Activated CD8-positive, alpha-beta T cell treated with anti-CD3 and anti-CD28 coated beads for 36 hours (primary cell): ENCODE measurements around the gene NTRK1. TPM values are rescaled to one million over a fixed set of nuclear protein-coding genes. Genes with fewer than 3 reads are reported as not detected.
"Not testable (repeated sequence)": the region's sequence is repeated elsewhere in the genome, so short reads cannot be mapped to it uniquely, and the experiment has no call there.

Experiments
- ATAC-seq: fragments of 200-7000 bp; cut with Tn5 transposase; one replicate; pipeline ENCODE4 v1.10.0; 2021; ENCODE audit warnings: mild to moderate bottlenecking, moderate library complexity
- CTCF ChIA-PET: fragments of 350-600 bp; sonication (Branson Sonifier 250); formaldehyde crosslinking; loops from one replicate; lab custom pipeline; 2021; ENCODE audit warnings: antibody characterized with exemption; lab: Charles Lee
- POLR2A ChIA-PET: fragments of 350-600 bp; sonication (Branson Sonifier 250); formaldehyde crosslinking; loops from one replicate; lab custom pipeline; 2021; ENCODE audit warnings: antibody characterized with exemption; lab: Charles Lee
- DNase-seq: peaks from one replicate; pipeline ENCODE4 v3.0.0-alpha.2; 2020
- H3K27ac Mint-ChIP-seq: one replicate; pipeline ENCODE4 v1.8.0; 2021; ENCODE audit warnings: mild to moderate bottlenecking, mixed read lengths
- H3K27me3 Mint-ChIP-seq: one replicate; pipeline ENCODE4 v1.8.0; 2021; ENCODE audit warnings: mixed read lengths
- H3K36me3 Mint-ChIP-seq: one replicate; pipeline ENCODE4 v1.8.0; 2021; ENCODE audit warnings: low read depth, mixed read lengths
- H3K4me1 Mint-ChIP-seq: one replicate; pipeline ENCODE4 v1.8.0; 2021; ENCODE audit warnings: low read depth, mixed read lengths
- H3K4me3 Mint-ChIP-seq: one replicate; pipeline ENCODE4 v1.8.0; 2021; ENCODE audit warnings: mild to moderate bottlenecking, moderate library complexity, mixed read lengths
- H3K9me3 Mint-ChIP-seq: one replicate; pipeline ENCODE4 v1.8.0; 2021; ENCODE audit warnings: mixed read lengths
- intact Hi-C: fragments of 100-400 bp; cut with micrococcal nuclease; formaldehyde crosslinking; loops from one replicate; pipeline ENCODE4 v1.10.0; 2022
- total RNA-seq, 2 experiments: library from RNA; stranded (reverse); gene quantifications; one replicate each; pipeline ENCODE4 v1.2.3, GENCODE V29; 2021
- TF ChIP-seq, protein P1 (sequence below): fragments of 200-600 bp; IDR thresholded peaks from one replicate; pipeline ENCODE4 v1.8.0; 2022; ENCODE audit warnings: antibody characterized with exemption, mild to moderate bottlenecking

Gene NTRK1
- total RNA-seq, 2 experiments from 2014 or later = 23.5 to 25.9 TPM

DNA sequence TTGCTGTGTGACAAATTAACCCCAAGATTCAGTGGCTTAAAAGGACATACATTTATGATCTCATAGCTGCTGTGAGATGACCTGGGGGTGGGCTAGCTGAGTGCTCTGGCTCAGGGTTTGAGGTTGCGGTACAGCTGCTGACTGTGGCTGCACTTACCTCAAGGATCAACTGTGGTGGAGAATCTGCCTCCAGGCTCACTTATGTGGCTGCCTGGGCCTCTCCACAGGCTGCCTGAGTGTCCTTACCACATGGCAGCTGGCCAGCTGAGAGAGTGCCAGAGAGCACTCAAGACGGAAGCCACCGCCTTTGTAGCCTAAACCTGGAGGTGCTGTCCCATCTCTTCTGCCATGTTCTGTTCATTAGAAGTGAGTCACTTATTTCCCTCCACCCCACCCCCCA lies 65.5 kb downstream of the NTRK1 start:
- H3K36me3 Mint-ChIP-seq = no peaks in the 10 kb centered on the region
- no peak overlapping the region for H3K27ac Mint-ChIP-seq
- H3K9me3 Mint-ChIP-seq = no peaks in the 10 kb centered on the region
- DNase-seq (peak; percentile 89), ATAC-seq (peak; percentile 81)
- peaks cover 85% of the 10 kb centered on the region for H3K27me3 Mint-ChIP-seq
- intact Hi-C loops = loop anchor here (5.0 kb wide), 1 partner anchor 34 kb away; the partner anchor contains the start of gene PEAR1
- TF ChIP-seq, protein P1, sequence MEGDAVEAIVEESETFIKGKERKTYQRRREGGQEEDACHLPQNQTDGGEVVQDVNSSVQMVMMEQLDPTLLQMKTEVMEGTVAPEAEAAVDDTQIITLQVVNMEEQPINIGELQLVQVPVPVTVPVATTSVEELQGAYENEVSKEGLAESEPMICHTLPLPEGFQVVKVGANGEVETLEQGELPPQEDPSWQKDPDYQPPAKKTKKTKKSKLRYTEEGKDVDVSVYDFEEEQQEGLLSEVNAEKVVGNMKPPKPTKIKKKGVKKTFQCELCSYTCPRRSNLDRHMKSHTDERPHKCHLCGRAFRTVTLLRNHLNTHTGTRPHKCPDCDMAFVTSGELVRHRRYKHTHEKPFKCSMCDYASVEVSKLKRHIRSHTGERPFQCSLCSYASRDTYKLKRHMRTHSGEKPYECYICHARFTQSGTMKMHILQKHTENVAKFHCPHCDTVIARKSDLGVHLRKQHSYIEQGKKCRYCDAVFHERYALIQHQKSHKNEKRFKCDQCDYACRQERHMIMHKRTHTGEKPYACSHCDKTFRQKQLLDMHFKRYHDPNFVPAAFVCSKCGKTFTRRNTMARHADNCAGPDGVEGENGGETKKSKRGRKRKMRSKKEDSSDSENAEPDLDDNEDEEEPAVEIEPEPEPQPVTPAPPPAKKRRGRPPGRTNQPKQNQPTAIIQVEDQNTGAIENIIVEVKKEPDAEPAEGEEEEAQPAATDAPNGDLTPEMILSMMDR = no peak
- no peak overlapping the region for H3K4me3 Mint-ChIP-seq
- ChIA-PET CTCF (interaction anchor here (0.6 to 7.3 kb wide), 8 partner anchors 14 to 302 kb away, joined by 3 to 94 read pairs (median 6); partner anchors contain the start of genes NTRK1 and PEAR1), POLR2A (interaction anchor here (1.1 kb wide), 1 partner anchor 14 kb away, joined by 4 read pairs; no protein-coding TSS in a partner anchor)
- peaks cover 28% of the 10 kb centered on the region for H3K4me1 Mint-ChIP-seq

DNA sequence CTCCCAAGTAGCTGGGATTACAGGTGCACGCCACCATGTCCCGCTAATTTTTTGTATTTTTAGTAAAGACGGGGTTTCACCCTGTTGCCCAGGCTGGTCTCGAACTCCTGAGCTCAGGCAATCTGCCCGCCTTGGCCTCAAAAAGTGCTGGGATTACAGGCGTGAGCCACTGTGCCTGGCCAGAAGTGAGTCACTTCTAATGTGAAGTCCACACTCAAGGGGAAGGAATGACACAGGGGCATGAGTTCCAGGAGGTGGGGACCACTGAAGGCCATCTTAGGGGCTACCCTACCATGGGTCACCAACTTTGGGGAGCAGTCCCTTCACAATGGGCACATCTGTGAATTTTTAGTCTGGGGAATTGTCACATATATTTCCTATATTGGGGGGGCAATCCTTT lies 66.0 kb downstream of the NTRK1 start:
- intact Hi-C loops = loop anchor here (5.0 kb wide), 1 partner anchor 34 kb away; the partner anchor contains the start of gene PEAR1
- ATAC-seq, DNase-seq, H3K4me3 Mint-ChIP-seq, H3K36me3 Mint-ChIP-seq, H3K27ac Mint-ChIP-seq, H3K9me3 Mint-ChIP-seq: not testable (repeated sequence)
- peaks cover 84% of the 10 kb centered on the region for H3K27me3 Mint-ChIP-seq
- ChIA-PET POLR2A (interaction anchor here (1.1 to 1.2 kb wide), 3 partner anchors 9 to 35 kb away, joined by 3 to 4 read pairs (median 4); no protein-coding TSS in a partner anchor), CTCF (interaction anchor here (0.7 to 7.3 kb wide), 10 partner anchors 14 to 237 kb away, joined by 3 to 94 read pairs (median 6); partner anchors contain the start of genes NTRK1 and PEAR1)
- peaks cover 32% of the 10 kb centered on the region for H3K4me1 Mint-ChIP-seq

DNA sequence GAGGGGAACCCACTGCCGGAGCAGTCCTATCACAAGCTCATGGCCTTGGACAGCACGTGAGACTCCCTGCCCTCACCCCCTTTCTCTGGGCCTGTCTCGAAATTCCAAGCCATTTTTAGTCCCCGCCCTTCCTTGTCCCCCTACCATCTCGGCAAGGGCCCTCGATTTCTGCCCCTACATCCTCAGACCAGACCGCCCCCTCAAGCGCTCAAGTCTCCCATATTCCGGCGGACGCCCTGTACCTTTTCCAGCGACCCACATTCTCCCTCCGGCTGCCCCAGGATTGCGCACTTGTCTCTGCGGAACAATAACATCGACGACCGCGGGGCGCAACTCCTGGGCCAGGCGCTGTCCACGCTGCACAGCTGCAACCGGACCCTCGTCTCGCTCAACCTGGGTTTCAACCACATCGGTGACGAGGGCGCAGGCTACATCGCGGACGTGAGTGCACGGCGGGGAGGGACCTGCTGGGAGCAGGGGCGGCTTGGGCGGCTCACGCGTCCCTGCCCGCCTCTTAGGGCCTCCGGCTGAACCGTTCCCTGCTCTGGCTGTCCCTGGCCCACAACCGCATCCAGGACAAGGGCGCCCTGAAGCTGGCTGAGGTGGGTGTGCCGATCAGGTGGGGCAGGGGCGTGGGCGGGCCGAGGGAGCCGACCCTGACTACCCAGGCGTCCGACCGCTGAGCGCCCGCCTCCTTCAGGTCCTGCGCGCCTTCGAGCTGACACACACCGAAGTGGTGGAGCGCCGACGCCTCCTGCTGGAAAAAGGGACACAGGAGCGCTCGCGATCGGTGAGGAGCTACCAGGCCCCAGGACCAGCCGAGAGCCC lies 66.8 kb downstream of the NTRK1 start:
- TF ChIP-seq, protein P1 = peak; percentile 78
- ChIA-PET CTCF (interaction anchor here (0.6 to 7.3 kb wide), 39 partner anchors 10 to 270 kb away, joined by 3 to 94 read pairs (median 4); partner anchors contain the start of genes NTRK1 and PEAR1), POLR2A (interaction anchor here (1.1 to 1.7 kb wide), 4 partner anchors 10 to 38 kb away, joined by 3 to 5 read pairs (median 4); no protein-coding TSS in a partner anchor)
- Mint-ChIP-seq H3K4me1 (peaks cover 32% of the 10 kb centered on the region), H3K4me3 (peak overlapping the region; percentile 41), H3K36me3 (no peaks in the 10 kb centered on the region), H3K27ac (no peak overlapping the region), H3K9me3 (no peaks in the 10 kb centered on the region), H3K27me3 (peaks cover 77% of the 10 kb centered on the region)
- intact Hi-C loops = loop anchor here (5.0 kb wide), 1 partner anchor 35 kb away; the partner anchor contains the start of gene PEAR1
- ATAC-seq (peak; percentile 70), DNase-seq (peak; percentile 83)

DNA sequence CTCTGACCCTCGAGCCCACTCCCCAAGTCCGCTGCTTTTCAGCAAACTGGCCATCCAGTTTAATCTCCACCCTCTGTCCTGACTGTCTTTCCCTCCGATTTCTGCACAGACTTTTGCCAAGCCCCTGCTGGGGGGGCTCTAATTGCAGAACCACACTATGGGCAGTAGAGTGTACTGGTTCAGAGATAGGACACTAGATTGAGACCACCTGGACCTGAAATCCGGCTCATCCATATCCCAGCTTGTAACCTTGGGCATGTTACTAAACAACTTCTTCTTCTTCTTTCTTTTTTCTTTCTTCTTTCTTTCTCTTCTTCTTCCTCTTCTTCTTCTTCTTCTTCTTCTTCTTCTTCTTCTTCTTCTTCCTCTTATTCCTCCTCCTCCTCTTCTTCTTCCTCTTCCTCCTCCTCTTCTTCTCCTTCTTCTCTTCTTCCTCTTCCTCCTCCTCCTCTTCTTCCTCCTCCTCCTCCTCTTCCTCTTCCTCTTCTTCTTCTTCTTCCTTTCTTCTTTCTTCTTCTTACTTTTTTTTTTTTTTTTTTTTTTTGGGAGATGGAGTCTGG lies 67.5 kb downstream of the NTRK1 start:
- TF ChIP-seq, protein P1 = no peak
- Mint-ChIP-seq H3K36me3 (no peaks in the 10 kb centered on the region), H3K27ac (no peak overlapping the region), H3K4me3 (no peak overlapping the region), H3K9me3 (no peaks in the 10 kb centered on the region), H3K4me1 (peaks cover 31% of the 10 kb centered on the region), H3K27me3 (peaks cover 70% of the 10 kb centered on the region)
- CTCF ChIA-PET = interaction anchor here (0.6 to 7.3 kb wide), 39 partner anchors 9 to 270 kb away, joined by 3 to 94 read pairs (median 4); partner anchors contain the start of genes NTRK1 and PEAR1
- ATAC-seq (no peak), DNase-seq (no peak)
- POLR2A ChIA-PET = interaction anchor here (1.7 kb wide), 1 partner anchor 38 kb away, joined by 5 read pairs; no protein-coding TSS in a partner anchor
- intact Hi-C loops = loop anchor here (5.0 kb wide), 1 partner anchor 36 kb away; the partner anchor contains the start of gene PEAR1

DNA sequence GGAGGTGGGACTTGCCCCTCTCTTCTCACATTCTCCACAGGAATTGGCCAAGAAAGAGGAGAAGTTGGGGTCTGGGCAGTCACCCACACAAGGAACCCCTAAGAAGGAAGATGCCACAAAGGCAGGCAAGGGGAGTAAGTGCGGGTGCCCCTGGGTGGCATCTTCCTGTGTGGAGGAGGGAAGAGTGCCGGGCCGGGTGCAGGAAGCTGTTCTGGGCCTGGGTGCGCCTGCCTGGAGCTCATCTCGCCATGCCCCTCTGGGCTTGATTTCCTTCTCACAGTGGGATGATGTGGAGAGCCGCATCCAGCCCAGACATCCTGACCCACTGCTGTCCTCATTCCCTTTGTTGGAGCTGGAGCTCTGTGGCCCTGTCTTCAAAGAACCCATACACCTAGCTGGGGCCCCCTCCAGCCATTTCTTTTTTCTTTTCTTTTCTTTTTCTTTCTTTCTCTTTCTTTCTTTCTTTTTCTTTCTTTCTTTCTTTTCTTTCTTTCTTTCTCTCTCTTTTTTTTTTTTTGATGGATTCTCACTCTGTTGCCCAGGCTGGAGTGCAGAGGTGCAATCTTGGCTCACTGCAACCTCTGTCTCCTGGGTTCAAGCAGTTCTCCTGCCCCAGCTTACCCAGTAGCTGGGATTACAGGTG lies 69.1 kb downstream of the NTRK1 start:
- TF ChIP-seq, protein P1 = no peak
- CTCF ChIA-PET = interaction anchor here (0.8 to 7.3 kb wide), 5 partner anchors 40 to 240 kb away, joined by 3 to 94 read pairs (median 3); partner anchors contain the start of gene PEAR1
- Mint-ChIP-seq H3K36me3 (no peaks in the 10 kb centered on the region), H3K4me1 (peaks cover 25% of the 10 kb centered on the region), H3K27me3 (peaks cover 57% of the 10 kb centered on the region), H3K9me3 (no peaks in the 10 kb centered on the region), H3K4me3 (no peak overlapping the region), H3K27ac (no peak overlapping the region)
- no peak for DNase-seq
- intact Hi-C loops = loop anchor here (5.0 kb wide), 1 partner anchor 37 kb away; the partner anchor contains the start of gene PEAR1
- no peak for ATAC-seq
- POLR2A ChIA-PET = no interaction called here
